ENCODE data around the gene ERCC6L2.

The ERCC6L2 gene

GRCh38 chr9:95880021-95880690, 4.7 kb downstream of the ERCC6L2 start:
- Histone ChIP-seq H3K4me3 (ENCODE audit: insufficient read depth, low read depth, low read length) (no peak overlapping the region), H3K27ac (ENCODE audit: insufficient read depth, low read depth, low read length, poor library complexity, severe bottlenecking) (no peak overlapping the region), H3K4me1 (ENCODE audit: control insufficient read depth, insufficient read depth, low read length) (peaks cover 8% of the 10 kb centered on the region), H3K9me3 (ENCODE audit: control insufficient read depth, low read length) (no peaks in the 10 kb centered on the region), H3K27me3 (ENCODE audit: control insufficient read depth, insufficient read depth, low read length, poor library complexity, severe bottlenecking) (no peaks in the 10 kb centered on the region), H3K36me3 (ENCODE audit: control insufficient read depth, insufficient read depth, low read length) (peaks cover 6% of the 10 kb centered on the region)
- 88 to 96% methylated on average over 1 to 2 of the region's 4 CpGs for WGBS, 2 experiments

GRCh38 chr9:95887926-95888497, 12.5 kb downstream of the ERCC6L2 start:
- Histone ChIP-seq H3K27me3 (ENCODE audit: control insufficient read depth, insufficient read depth, low read length, poor library complexity, severe bottlenecking) (no peaks in the 10 kb centered on the region), H3K4me3 (ENCODE audit: insufficient read depth, low read depth, low read length) (no peak overlapping the region), H3K36me3 (ENCODE audit: control insufficient read depth, insufficient read depth, low read length) (peaks cover 8% of the 10 kb centered on the region), H3K9me3 (ENCODE audit: control insufficient read depth, low read length) (no peaks in the 10 kb centered on the region), H3K27ac (ENCODE audit: insufficient read depth, low read depth, low read length, poor library complexity, severe bottlenecking) (no peak overlapping the region), H3K4me1 (ENCODE audit: control insufficient read depth, insufficient read depth, low read length) (no peaks in the 10 kb centered on the region)
- WGBS, 2 experiments = 100% methylated on average over 1 of the region's 1 CpG; no CpG with 5 or more reads in 1 of the 2 experiments

GRCh38 chr9:95890594-95890993, 15.1 kb downstream of the ERCC6L2 start:
- 86 to 97% methylated on average over 4 of the region's 4 CpGs for WGBS, 2 experiments
- no peaks in the 10 kb centered on the region for H3K9me3 ChIP-seq (ENCODE audit: control insufficient read depth, low read length)
- no peaks in the 10 kb centered on the region for H3K4me1 ChIP-seq (ENCODE audit: control insufficient read depth, insufficient read depth, low read length)
- H3K4me3 ChIP-seq (ENCODE audit: insufficient read depth, low read depth, low read length) = no peak overlapping the region
- peaks cover 5% of the 10 kb centered on the region for H3K36me3 ChIP-seq (ENCODE audit: control insufficient read depth, insufficient read depth, low read length)
- no peak overlapping the region for H3K27ac ChIP-seq (ENCODE audit: insufficient read depth, low read depth, low read length, poor library complexity, severe bottlenecking)
- no peaks in the 10 kb centered on the region for H3K27me3 ChIP-seq (ENCODE audit: control insufficient read depth, insufficient read depth, low read length, poor library complexity, severe bottlenecking)

GRCh38 chr9:95891067-95891671, 15.7 kb downstream of the ERCC6L2 start:
- no peaks in the 10 kb centered on the region for H3K27me3 ChIP-seq (ENCODE audit: control insufficient read depth, insufficient read depth, low read length, poor library complexity, severe bottlenecking)
- H3K4me3 ChIP-seq (ENCODE audit: insufficient read depth, low read depth, low read length) = no peak overlapping the region
- H3K27ac ChIP-seq (ENCODE audit: insufficient read depth, low read depth, low read length, poor library complexity, severe bottlenecking) = no peak overlapping the region
- WGBS, 2 experiments = 93 to 94% methylated on average over 6 to 7 of the region's 8 CpGs
- H3K4me1 ChIP-seq (ENCODE audit: control insufficient read depth, insufficient read depth, low read length) = no peaks in the 10 kb centered on the region
- H3K36me3 ChIP-seq (ENCODE audit: control insufficient read depth, insufficient read depth, low read length) = peaks cover 5% of the 10 kb centered on the region
- H3K9me3 ChIP-seq (ENCODE audit: control insufficient read depth, low read length) = no peaks in the 10 kb centered on the region

- H3K4me1 ChIP-seq (ENCODE audit: control insufficient read depth, insufficient read depth, low read length) = no peaks in the 10 kb centered on the region
- peaks cover 5% of the 10 kb centered on the region for H3K36me3 ChIP-seq (ENCODE audit: control insufficient read depth, insufficient read depth, low read length)
- no peak overlapping the region for H3K27ac ChIP-seq (ENCODE audit: insufficient read depth, low read depth, low read length, poor library complexity, severe bottlenecking)
- 90 to 100% methylated on average over 2 of the region's 2 CpGs for WGBS, 2 experiments
- H3K4me3 ChIP-seq (ENCODE audit: insufficient read depth, low read depth, low read length) = no peak overlapping the region
- H3K27me3 ChIP-seq (ENCODE audit: control insufficient read depth, insufficient read depth, low read length, poor library complexity, severe bottlenecking) = no peaks in the 10 kb centered on the region
- H3K9me3 ChIP-seq (ENCODE audit: control insufficient read depth, low read length) = no peaks in the 10 kb centered on the region
Observed at GRCh38 chr9:95892690-95893089, 17.2 kb downstream of the ERCC6L2 start.

GRCh38 chr9:95896580-95896979, 21.1 kb downstream of the ERCC6L2 start:
- 93 to 99% methylated on average over 2 of the region's 2 CpGs for WGBS, 2 experiments
- no peaks in the 10 kb centered on the region for H3K9me3 ChIP-seq (ENCODE audit: control insufficient read depth, low read length)
- no peak overlapping the region for H3K4me3 ChIP-seq (ENCODE audit: insufficient read depth, low read depth, low read length)
- no peaks in the 10 kb centered on the region for H3K4me1 ChIP-seq (ENCODE audit: control insufficient read depth, insufficient read depth, low read length)
- H3K36me3 ChIP-seq (ENCODE audit: control insufficient read depth, insufficient read depth, low read length) = peaks cover 8% of the 10 kb centered on the region
- H3K27ac ChIP-seq (ENCODE audit: insufficient read depth, low read depth, low read length, poor library complexity, severe bottlenecking) = no peak overlapping the region
- H3K27me3 ChIP-seq (ENCODE audit: control insufficient read depth, insufficient read depth, low read length, poor library complexity, severe bottlenecking) = no peaks in the 10 kb centered on the region

GRCh38 chr9:95901506-95901905, 26.0 kb downstream of the ERCC6L2 start:
- Histone ChIP-seq H3K27ac (ENCODE audit: insufficient read depth, low read depth, low read length, poor library complexity, severe bottlenecking) (no peak overlapping the region), H3K4me1 (ENCODE audit: control insufficient read depth, insufficient read depth, low read length) (no peaks in the 10 kb centered on the region), H3K27me3 (ENCODE audit: control insufficient read depth, insufficient read depth, low read length, poor library complexity, severe bottlenecking) (no peaks in the 10 kb centered on the region), H3K4me3 (ENCODE audit: insufficient read depth, low read depth, low read length) (no peak overlapping the region), H3K36me3 (ENCODE audit: control insufficient read depth, insufficient read depth, low read length) (peaks cover 4% of the 10 kb centered on the region), H3K9me3 (ENCODE audit: control insufficient read depth, low read length) (no peaks in the 10 kb centered on the region)
- WGBS, 2 experiments = 91 to 97% methylated on average over 2 of the region's 3 CpGs

- H3K4me1 ChIP-seq (ENCODE audit: control insufficient read depth, insufficient read depth, low read length) = no peaks in the 10 kb centered on the region
- H3K9me3 ChIP-seq (ENCODE audit: control insufficient read depth, low read length) = no peaks in the 10 kb centered on the region
- peaks cover 4% of the 10 kb centered on the region for H3K36me3 ChIP-seq (ENCODE audit: control insufficient read depth, insufficient read depth, low read length)
- H3K27me3 ChIP-seq (ENCODE audit: control insufficient read depth, insufficient read depth, low read length, poor library complexity, severe bottlenecking) = no peaks in the 10 kb centered on the region
- no peak overlapping the region for H3K27ac ChIP-seq (ENCODE audit: insufficient read depth, low read depth, low read length, poor library complexity, severe bottlenecking)
- H3K4me3 ChIP-seq (ENCODE audit: insufficient read depth, low read depth, low read length) = no peak overlapping the region
Observed at GRCh38 chr9:95903398-95903797, 27.9 kb downstream of the ERCC6L2 start.

- Histone ChIP-seq H3K36me3 (ENCODE audit: control insufficient read depth, insufficient read depth, low read length) (no peaks in the 10 kb centered on the region), H3K27ac (ENCODE audit: insufficient read depth, low read depth, low read length, poor library complexity, severe bottlenecking) (no peak overlapping the region), H3K27me3 (ENCODE audit: control insufficient read depth, insufficient read depth, low read length, poor library complexity, severe bottlenecking) (no peaks in the 10 kb centered on the region), H3K9me3 (ENCODE audit: control insufficient read depth, low read length) (no peaks in the 10 kb centered on the region), H3K4me1 (ENCODE audit: control insufficient read depth, insufficient read depth, low read length) (no peaks in the 10 kb centered on the region), H3K4me3 (ENCODE audit: insufficient read depth, low read depth, low read length) (no peak overlapping the region)
- WGBS, 2 experiments = 88 to 93% methylated on average over 1 of the region's 2 CpGs
Observed at GRCh38 chr9:95907794-95908193, 32.3 kb downstream of the ERCC6L2 start.

- 86 to 90% methylated on average over 2 to 3 of the region's 3 CpGs for WGBS, 2 experiments
- H3K27me3 ChIP-seq (ENCODE audit: control insufficient read depth, insufficient read depth, low read length, poor library complexity, severe bottlenecking) = no peaks in the 10 kb centered on the region
- no peak overlapping the region for H3K4me3 ChIP-seq (ENCODE audit: insufficient read depth, low read depth, low read length)
- no peaks in the 10 kb centered on the region for H3K4me1 ChIP-seq (ENCODE audit: control insufficient read depth, insufficient read depth, low read length)
- no peaks in the 10 kb centered on the region for H3K36me3 ChIP-seq (ENCODE audit: control insufficient read depth, insufficient read depth, low read length)
- no peaks in the 10 kb centered on the region for H3K9me3 ChIP-seq (ENCODE audit: control insufficient read depth, low read length)
- no peak overlapping the region for H3K27ac ChIP-seq (ENCODE audit: insufficient read depth, low read depth, low read length, poor library complexity, severe bottlenecking)
Observed at GRCh38 chr9:95910023-95910707, 34.7 kb downstream of the ERCC6L2 start.
